Body of pancreas (tissue), 4 donors: ENCODE data around the gene FIGN.

ENCODE experiments used
- POLR2A ChIP-seq, 3 donors: fragments of 450-650 bp; IDR thresholded peaks; one replicate each; pipeline ENCODE4 v1.6.1; 2016; ENCODE audit warnings: antibody characterized with exemption in 3 of 3, mild to moderate bottlenecking in 2 of 3
- TF ChIP-seq, protein P1 (sequence below), 7 experiments: fragments of 450-650 bp in 4 of 7; fragments of 200-600 bp in 3 of 7; sonication (generic) in 3 of 7; IDR thresholded peaks; one replicate each; pipeline ENCODE4 v1.5.1; 2016 to 2019; ENCODE audit warnings: antibody characterized with exemption in 7 of 7

- TF ChIP-seq, protein P1, sequence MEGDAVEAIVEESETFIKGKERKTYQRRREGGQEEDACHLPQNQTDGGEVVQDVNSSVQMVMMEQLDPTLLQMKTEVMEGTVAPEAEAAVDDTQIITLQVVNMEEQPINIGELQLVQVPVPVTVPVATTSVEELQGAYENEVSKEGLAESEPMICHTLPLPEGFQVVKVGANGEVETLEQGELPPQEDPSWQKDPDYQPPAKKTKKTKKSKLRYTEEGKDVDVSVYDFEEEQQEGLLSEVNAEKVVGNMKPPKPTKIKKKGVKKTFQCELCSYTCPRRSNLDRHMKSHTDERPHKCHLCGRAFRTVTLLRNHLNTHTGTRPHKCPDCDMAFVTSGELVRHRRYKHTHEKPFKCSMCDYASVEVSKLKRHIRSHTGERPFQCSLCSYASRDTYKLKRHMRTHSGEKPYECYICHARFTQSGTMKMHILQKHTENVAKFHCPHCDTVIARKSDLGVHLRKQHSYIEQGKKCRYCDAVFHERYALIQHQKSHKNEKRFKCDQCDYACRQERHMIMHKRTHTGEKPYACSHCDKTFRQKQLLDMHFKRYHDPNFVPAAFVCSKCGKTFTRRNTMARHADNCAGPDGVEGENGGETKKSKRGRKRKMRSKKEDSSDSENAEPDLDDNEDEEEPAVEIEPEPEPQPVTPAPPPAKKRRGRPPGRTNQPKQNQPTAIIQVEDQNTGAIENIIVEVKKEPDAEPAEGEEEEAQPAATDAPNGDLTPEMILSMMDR (IDR thresholded peaks at IDR 0.05) = no peak
- TF ChIP-seq POLR2A (IDR thresholded peaks at IDR 0.05) = no peak
Measured at GRCh38 chr2:163564236-163564635, 171.6 kb downstream of the FIGN start.
